D721Med (cell line): ENCODE results near the gene ZACN.
A peak's percentile ranks its signal among the peaks of the same experiment; 100 is the strongest.
"Not testable (repeated sequence)": the region's sequence is repeated elsewhere in the genome, so short reads cannot be mapped to it uniquely, and the experiment has no call there.

ENCODE experiments used
- DNase-seq: peaks from one replicate; pipeline ENCODE4 v3.0.0; 2011; ENCODE audit warnings: low spot score; ENCODE audit not compliant: insufficient read length
- FAIRE-seq: peaks from 2 replicates; lab custom pipeline; 2011; peaks lifted over from hg19 to GRCh38; lab: Jason Lieb, UNC
- CTCF ChIP-seq: IDR thresholded peaks from 2 replicates; pipeline ENCODE4 v1.5.1; 2012; ENCODE audit warnings: mild to moderate bottlenecking, control low read depth; ENCODE audit not compliant: insufficient read depth; ENCODE audit errors: missing control alignments

Gene ZACN

GRCh38 chr17:76056882-76057281, 22.1 kb upstream of the ZACN start:
- DNase-seq (no peak), FAIRE-seq (no peak)
- TF ChIP-seq CTCF: no peak

GRCh38 chr17:76058264-76058663, 20.7 kb upstream of the ZACN start:
- not testable (repeated sequence) for FAIRE-seq

GRCh38 chr17:76063875-76064546, 15.0 kb upstream of the ZACN start:
- no peak for FAIRE-seq
- no peak for DNase-seq
- TF ChIP-seq CTCF: no peak

More at GRCh38 chr17:76058264-76058663, 20.7 kb upstream of the ZACN start:
- DNase-seq: not testable (repeated sequence)

- FAIRE-seq (no peak), DNase-seq (no peak)
- TF ChIP-seq CTCF: no peak
Observed at GRCh38 chr17:76065775-76066174, 13.2 kb upstream of the ZACN start.

GRCh38 chr17:76071531-76072147, 7.3 kb upstream of the ZACN start:
- TF ChIP-seq CTCF: no peak
- FAIRE-seq (no peak), DNase-seq (no peak)

- DNase-seq (peak; percentile 91), FAIRE-seq (no peak)
- no peak for TF ChIP-seq CTCF
Observed at GRCh38 chr17:76072148-76072858, 6.7 kb upstream of the ZACN start, which contains the start of gene SRP68. TSS of gene SRP68 (minus strand) at chr17:76072517. CDS start at chr17:76072491, 26 bp downstream.

- no peak for TF ChIP-seq CTCF
- DNase-seq (no peak), FAIRE-seq (no peak)
Observed at GRCh38 chr17:76074390-76075363, 4.3 kb upstream of the ZACN start, which contains the start of gene GALR2. TSS of gene GALR2 (plus strand) at chr17:76074781. CDS start at chr17:76074884, 103 bp downstream.
